Activated CD4-positive, alpha-beta T cell treated with anti-CD3 and anti-CD28 coated beads, Interleukin-2, Interleukin-4, amounts not matched to agents 100 ng/mL and 50 ng/mL, durations not matched to agents 16 hours and 8 hours (primary cell): ENCODE measurements around the gene OR7A5.
"Not testable (repeated sequence)": the region's sequence is repeated elsewhere in the genome, so short reads cannot be mapped to it uniquely, and the experiment has no call there.

Source experiments
- DNase-seq: peaks from one replicate; pipeline ENCODE4 v3.0.0-alpha.2; 2020; ENCODE audit warnings: low spot score

Gene OR7A5

DNA sequence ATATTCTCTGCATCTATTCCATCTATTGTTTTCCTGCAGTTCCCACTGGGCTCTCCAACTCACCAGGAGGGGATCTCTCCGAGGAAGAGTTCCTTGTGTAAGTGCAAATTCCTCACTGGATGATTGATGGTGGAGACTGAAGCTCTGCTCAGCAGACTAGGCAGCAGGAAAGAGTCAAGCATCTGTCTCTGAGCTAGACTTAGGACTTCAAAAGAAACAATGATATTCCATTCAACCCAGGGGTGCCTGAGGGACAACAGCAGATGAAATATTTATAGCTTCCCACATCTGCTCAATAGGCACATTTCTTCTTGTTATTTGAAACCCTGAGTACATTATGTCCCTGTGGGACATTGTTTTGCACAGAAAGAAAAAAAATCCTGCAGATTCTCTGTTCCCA is at the start of gene OR7A5, which contains the start of gene OR7C1:
TSS of gene OR7A5 (minus strand) at position 175 of the 400 bp plus-strand sequence. CDS start 6,944 bp downstream, outside the sequence.
TSS of gene OR7C1 (minus strand) at position 175 of the 400 bp plus-strand sequence. CDS start 35,049 bp downstream, outside the sequence.
- DNase-seq, result no peak

DNA sequence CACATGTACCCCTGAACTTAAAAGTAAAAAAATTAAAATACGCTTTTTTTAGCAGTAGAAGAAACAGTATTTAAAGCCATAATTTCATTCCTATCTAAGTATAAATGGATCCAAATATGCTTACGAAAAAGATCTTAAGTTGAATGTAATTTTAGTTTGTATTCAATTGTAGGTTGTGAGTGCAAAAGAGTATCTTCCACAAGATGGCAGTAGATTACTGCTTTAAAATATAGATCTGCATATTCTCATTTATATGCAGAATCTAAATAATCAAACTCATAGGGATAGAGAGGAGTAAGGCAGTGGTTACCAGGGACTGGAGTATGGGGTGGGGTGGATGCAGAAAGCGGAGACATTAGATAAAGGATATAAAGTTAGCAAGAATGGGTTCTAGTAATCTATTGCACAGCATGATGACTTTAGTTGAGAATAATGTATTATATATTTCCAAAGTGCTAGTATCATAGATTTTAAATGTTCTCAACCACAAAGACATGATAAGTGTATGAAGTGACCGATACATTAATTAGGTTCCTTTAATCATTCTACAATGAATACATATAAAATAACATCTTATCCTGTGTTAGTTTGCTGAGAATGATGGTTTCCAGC is 36.7 kb upstream of the OR7A5 start:
- DNase-seq, result no peak

DNA sequence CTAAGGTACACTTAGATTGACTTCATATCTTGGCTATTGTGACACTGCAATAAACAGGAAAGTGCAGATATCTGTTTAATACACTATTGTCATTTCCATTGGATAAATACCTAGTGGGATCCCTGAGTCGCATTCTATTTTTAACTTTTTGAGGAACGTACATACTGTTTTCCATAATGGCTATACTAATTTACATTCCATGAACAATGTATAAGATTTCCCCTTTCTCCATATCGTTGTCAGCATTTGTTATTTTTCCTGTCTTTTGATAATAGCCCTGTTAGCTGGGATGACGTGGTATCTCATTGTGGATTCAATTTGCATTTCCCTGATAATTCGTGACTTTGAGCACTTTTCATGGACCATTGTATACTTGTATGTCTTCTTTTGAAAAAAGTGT is 33.5 kb upstream of the OR7A5 start:
- DNase-seq, result no peak

DNA sequence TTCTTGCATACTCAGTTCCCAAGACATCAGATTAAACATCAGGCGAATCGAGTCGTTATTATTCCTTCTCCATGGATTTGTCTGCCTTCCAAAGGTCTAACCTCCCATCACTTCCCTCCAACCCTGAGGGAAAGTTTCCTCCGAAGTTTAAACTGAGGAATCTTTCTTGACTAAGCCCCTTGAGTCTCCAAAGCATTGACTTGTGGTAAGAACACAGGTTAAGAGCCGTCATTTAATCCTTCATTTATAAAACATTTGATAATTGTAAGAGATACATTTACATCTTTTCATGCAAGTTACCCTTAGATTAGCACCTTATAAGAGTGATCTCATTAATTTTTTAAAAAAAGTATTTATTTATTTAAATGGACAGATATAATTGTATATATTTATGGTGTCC is 13.8 kb upstream of the OR7A5 start, which contains the start of gene OR7A10:
TSS of gene OR7A10 (minus strand) at position 101 of the 400 bp plus-strand sequence. CDS start 7,045 bp downstream, outside the sequence.
- DNase-seq, result no peak

DNA sequence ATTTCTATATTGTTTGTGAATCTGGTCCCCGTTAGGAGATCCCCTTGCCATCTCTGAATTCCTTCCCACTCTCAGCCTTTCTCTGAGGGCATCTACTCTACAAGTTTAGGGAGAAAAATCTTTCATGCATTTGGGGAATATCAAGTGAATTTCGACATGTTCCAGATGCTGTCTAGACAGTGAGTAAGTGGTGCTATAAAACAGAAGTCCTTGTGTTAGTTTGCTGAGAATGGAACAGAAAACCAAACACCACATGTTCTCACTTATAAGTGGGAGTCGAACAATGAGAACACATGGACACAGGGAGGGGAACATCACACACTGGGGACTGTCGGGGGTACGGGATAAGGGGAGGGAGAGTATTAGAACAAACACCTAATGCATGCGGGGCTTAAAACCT is 8.6 kb upstream of the OR7A5 start:
- DNase-seq, result no peak

DNA sequence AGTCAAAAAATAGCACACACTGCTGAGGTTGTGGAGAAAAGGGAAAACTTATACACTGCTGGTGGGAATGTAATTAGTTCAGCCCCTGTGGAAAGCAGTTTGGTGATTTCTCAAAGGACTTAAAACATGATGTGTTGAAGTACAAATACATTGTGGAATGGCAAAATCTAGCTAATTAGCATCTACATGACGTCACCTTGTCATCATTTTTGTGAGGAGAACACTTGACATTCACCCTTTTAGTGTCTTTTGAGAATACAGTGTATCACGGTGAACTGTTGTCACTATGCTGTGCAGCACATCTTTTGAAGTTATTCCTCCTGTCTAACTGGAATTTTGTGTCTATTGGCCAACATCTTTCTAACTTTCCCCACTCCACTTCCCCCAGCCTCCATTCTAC is 8.2 kb upstream of the OR7A5 start:
- DNase-seq, result no peak

DNA sequence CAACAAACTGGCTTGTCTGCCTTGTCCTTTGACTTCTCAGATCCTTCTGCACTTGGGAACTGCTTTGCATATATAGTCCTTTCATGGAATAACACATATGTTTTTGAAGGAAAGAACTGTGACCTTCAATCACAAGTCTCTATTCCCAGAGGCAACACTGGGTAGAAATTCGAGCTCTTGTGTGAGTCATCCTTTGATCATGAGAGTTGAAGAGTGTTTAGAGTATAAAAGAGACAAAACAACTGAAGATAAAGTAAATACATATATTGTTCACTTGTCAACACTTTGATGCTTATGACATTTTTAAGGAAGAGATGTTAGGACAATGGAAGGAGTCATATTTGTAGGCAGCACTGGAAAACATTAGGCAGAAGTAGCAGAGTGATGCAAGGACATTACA is 5.2 kb upstream of the OR7A5 start:
- DNase-seq, result no peak

DNA sequence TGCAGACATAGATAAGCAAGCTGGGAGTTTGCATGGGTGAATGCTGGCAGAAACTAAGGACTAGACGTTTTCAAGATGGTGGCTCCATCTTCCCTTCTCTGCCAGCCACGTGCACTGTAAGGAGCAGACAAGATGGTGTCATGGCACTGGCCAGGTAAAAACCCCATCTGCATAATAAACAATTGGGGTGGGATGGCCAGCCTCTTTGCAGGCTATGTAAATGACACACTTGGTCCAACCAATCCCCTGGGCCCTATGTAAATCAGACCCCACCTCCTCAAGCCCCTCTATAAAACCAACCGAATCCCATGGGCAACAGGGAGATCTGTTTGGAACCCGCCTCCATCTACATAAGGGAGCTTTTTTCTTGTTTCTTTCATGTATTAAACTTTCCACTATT is 2.4 kb upstream of the OR7A5 start:
- DNase-seq, result no peak

DNA sequence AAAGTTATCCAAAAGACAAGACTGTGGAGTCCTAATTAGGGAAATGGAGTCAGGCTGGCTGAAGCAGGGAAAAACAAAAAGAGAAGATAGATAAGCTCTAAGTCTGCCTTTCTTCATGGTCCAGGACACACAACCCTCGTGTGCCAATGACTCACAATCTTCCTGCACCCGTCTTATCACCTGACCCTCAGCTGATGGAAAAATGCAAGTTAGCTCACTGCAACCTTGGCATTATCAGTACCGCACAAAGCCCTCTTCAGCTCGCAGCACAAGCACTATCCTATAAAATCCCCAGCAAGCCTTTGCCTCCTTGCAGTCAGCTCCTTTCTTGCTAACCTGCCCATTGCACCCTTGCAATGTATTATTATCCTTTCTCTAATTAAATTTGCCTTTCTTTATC is 4.3 kb downstream of the OR7A5 start:
- DNase-seq, result no peak

DNA sequence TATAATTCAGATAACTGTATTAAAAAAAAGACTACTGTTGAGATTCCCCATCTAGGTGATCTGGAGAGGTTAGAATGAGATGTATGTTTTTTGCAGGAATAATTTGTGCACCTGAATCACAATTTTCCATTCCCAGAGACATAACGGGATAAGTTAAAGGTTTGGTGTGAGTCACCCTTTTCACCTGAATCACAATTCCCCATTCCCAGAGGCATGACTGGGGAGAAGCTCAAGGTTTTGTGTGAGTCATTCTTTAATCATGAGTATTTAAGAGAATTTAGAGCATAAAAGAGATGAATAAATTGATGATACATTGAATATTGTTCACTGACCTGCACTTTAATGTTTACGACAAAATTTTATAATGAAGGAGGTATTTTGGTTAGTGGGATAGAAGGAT is 9.0 kb downstream of the OR7A5 start:
- DNase-seq, result no peak

DNA sequence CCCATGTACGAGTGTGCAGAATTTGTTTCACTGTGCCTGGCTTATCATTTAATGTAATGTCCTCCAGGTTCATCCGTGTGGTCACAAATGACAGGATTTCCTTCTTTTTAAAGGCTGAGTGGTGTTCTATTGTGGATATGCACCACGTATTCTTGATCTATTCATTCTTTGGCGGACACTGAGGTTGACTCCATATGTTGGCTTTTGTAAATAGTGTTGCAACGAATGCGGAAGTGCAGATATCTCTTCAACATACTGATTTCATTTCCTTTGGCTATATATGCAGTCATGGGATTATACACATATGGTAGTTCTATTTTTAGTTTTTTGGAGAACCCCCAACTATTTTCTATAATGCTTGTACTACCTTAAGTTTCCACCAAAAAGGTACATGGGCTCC is 13.0 kb downstream of the OR7A5 start:
- DNase-seq, result no peak

DNA sequence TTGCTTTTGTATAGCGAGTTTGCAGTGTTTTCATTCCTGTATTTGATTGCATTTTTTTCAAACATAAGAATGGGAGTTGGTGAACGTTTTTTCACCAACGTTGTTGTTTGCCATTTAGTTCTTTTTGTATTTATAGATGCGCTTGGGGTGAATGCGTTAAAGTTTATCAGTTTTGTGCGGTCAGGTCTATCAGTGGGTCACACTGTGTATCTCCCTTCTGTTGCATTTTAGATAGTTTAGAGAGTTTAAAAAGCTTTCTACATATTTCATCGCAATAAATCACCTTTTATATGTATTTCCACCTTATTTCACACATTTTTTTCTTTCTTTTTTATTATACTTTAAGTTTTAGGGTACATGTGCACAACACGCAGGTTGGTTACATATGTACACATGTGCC is 16.4 kb downstream of the OR7A5 start:
- DNase-seq, result no peak

DNA sequence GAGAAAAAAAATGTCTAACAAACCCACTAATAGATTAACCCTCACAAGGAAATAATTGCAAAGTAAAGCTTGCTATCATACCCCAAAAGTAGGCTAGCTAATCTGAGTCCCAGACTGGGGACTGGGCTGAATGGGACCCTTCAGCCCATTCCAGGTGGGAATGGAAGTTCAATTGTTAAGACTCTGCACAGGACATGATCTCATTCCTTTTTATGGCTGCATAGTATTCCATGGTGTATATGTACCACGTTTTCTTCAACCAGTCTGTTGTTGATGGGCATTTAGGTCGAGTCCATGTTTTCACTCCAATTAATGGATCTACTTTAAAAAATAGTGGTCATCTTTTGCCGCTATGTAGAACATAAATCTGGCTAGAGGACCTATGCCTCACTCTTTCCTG is 17.9 kb downstream of the OR7A5 start:
- no peak for DNase-seq

DNA sequence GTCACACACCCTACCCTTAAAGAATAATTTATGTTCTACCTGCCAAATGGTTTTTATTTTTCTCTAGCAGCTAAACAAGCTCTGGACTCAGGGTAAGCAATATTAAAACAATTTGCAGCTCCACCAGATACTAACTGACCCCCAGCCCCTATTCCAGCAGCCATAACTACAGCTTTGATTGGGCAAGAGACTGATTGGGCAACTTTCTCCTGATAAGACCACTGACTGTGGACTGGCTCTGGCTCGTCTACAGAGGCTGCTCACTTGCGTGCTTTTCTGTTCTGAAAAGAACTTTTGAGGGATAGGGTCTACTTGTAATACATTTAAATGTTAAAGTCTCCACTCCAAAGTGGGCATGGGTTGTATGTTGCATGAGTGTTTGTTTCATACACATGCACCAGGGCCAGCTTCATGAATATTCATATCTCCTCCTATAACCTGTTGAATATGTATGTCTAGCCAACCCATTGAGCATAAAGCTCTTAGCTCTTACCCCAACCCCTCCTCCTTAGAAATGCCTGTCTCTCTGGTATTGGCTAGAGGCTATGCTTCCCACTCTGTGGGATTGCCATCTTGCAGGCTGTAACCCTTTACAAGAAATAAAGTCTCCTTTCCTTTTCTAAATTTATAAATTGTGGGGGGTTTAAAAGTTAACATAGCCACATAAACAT is 19.9 kb downstream of the OR7A5 start:
- DNase-seq, result no peak

DNA sequence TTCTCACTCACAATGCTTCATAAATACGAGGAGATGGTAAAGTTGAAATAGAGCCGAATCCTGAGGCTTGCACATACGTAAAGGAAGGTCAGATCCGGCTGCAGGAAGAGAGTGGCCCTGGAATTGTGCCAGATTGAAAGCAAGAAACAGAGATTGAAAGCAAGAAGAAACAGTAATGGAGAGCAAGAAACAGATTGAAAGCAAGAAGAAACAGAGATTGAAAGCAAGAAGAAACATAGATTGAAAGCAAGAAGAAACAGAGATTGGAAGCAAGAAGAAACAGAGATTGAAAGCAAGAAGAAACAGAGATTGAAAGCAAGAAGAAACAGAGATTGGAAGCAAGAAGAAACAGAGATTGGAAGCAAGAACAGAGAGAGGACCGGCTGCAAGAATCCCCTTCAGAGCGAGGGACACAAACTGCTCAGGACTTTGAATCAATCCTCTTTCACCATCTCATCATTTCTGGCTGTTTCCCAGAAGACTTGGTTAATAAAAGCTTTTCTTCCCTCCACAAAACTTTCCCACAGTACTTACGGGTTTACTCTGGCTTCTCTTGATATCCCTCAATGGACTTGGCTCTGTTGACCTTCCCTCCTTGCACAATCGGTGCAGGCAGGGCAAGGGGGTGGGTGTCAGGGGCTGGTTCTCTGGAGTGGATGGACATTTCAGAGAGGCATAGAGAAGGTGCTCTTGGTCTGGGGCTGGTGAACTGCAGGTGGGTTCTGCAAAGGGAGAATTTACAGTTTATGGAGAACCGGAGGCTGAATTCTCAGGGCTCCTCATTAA is 25.5 kb downstream of the OR7A5 start:
- no peak for DNase-seq

DNA sequence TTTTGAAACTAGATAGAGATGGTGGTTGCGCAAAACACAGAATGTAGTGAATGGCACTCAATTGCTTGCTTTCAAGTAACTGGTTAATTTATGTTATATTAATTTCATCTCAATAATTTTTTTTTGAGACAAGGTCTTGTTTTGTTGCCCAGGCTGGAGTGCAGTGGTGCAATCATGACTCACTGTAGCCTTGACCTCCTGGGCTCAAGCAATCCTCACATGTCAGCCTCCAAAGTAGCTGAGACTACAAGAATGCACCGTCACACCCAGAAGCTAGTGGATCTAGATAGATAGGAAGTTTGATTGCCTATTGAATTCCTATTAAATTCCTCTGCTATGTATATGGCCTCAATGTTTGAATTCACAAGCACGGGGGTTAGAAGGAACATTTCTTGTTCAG is 30.2 kb downstream of the OR7A5 start:
- DNase-seq, result no peak

DNA sequence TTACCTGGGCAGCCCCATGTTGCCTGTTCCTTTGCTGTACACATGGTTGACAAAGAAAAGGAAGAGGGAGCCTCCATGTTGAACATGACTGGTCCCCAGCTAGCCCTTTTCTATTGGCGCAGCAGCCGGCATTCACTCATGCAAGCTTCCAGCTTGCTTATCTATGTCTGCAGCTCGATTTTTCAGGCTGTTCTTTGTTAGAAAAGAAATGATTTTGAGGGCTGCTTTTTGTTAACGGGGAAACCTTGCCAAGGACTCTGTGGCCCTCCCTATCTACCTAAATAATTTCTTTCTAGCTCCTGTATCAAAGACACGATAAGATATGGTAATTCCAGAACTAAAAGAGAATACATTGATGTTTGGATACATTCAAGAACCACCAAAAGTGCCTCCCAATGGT is 36.2 kb downstream of the OR7A5 start:
- no peak for DNase-seq

DNA sequence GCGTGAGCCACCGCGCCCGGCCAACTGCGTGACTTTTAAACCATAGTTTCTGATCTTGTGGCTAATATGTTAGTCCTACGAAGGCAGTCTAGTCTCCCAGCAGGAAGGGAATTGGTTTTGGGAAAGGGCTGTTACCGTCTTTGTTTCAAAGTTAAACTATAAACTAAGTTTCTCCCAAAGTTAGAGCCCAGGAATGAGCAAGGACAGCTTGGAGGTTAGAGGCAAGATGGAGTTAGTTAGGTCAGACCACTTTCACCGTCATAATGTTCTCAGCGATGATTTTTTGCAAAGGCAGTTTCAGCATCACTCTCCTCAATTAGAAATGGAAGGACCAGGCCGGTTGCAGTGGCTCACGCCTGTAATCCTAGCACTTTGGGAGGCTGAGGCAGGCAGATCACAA is 39.0 kb downstream of the OR7A5 start:
- DNase-seq, result no peak

DNA sequence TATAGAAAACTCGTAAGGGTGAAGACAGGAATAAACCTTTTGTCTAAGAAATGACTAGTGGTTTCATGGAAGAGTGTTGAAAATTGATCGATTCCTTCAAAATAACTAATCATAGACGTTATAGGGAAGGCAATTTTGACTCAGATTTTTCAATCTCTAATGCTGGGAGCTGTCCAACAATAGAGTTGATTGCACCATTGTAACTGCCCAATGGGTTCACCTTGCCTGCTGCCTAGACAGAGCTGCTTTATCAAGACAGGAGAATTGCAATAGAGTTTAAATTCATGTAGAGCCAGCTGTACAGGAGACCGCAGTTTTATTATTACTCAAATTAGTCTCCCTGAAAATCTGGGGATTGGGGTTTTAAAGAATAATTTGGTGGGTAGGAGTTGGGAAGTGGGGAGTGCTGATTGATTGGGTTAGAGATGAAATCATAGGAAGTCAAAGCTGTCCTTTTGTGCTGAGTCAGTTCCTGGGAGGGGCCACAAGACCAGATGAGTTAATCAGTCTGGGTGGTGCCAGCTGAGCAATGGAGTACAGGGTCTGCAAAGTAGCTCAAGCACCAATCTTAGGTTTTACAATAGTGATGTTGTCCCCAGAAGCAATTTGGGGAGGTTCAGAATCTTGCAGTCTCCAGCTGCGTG is 39.8 kb downstream of the OR7A5 start:
- no peak for DNase-seq

DNA sequence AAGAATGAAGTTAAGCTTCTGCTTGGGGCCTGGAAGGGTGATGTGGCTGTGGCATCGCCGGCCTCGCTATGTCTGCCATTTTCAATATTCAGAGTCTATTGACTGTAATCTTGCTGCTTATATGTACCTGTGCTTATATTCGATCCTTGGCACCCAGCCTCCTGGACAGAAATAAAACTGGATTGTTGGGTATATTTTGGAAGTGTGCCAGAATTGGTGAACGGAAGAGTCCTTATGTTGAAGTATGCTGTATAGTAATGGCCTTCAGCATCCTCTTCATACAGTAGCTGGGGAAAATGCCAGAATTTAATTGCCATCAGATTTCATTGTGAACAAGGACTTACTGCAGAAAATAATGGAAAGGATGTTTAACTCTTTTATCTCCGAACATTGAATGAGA is 42.7 kb downstream of the OR7A5 start:
- not testable (repeated sequence) for DNase-seq

DNA sequence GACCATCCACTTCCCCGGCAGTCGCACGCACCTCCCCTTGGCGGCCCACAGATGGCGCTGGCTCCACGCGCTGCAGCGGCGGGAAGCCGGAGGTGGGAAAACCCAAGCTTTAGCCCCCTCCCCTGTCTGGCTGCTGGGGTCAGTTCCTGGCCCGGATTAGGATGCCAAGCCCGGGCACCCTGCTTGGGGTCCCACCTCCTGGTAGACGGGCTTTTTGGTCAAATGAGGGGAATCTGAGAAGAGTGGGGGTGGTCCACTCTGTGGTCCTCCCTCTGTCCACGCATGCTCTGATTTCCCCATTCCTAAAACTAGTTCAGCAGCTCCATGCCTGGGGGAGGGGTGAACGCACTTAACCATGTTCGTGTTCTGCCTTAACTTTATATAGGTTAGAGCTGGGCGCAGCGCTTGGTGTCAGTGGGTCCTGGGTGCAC is 48.5 kb downstream of the OR7A5 start:
- DNase-seq, result peak; percentile 8

DNA sequence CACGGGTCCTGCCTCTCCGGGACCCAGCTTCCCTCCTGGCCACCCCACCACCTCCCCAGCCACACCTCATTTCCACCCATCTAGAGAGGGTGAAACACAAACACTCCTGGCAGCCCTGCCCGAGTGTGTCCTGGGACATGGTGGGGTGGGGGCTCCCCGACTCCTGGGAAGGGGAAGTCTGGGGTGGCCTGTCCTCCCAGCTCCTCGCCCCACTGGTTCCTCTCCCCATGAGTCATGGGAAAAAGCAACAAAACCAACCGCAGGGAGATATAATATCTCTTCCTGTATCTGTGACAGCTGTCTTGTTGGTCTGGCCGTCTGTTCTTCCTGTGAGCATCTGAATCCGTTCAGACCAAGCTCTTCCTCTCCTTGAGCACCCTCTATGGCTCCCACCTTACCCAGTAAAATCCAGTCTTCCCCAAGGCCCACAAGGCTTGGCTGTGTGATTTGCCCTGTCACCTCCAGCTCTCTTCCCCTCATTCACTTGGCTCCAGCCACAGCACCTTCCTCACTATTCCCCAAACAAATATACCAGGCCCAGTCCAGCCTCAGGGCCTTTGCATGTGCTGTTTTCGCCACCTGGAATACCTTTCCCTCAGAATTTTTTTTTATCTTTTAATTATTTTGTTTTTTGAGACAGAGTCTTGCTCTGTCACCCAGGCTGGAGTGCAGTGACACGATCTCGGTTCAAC is 49.7 kb downstream of the OR7A5 start:
- peak; percentile 19 for DNase-seq
